ENCODE data around the gene SEMA3B. TPM values are rescaled to one million over a fixed set of nuclear protein-coding genes. Genes with fewer than 3 reads are reported as not detected.
A peak's percentile ranks its signal among the peaks of the same experiment; 100 is the strongest.

The SEMA3B gene
- total RNA-seq, 1 donor from 2014 or later = 34.8 TPM

DNA sequence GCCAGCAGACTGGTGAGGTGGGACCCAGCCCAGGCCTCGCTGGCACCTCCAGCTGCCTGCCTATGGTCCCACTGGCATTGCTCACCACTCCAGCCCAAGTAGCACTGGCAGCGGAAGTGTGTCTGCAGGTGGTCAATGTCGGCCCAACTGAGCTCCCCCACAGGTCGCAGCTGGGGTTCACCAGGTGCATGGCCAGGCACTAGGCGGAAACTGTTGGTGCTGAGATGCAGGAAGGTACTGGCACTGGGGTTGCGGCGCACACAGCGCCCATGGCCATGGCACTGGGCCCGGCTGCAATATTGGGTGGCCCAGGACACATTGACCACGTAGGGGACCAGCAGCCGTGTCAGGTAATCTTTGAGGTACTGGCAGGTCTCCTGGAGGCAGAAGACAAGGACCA lies 49.2 kb downstream of the SEMA3B start:
- H3K4me3 Mint-ChIP-seq = peak overlapping the region; percentile 77
- peak overlapping the region; percentile 98 for H3K27ac Mint-ChIP-seq
- H3K27me3 Mint-ChIP-seq = no peaks in the 10 kb centered on the region
- H3K36me3 Mint-ChIP-seq = peaks cover 22% of the 10 kb centered on the region
- no peaks in the 10 kb centered on the region for H3K9me3 Mint-ChIP-seq
- TF ChIP-seq, protein P1, sequence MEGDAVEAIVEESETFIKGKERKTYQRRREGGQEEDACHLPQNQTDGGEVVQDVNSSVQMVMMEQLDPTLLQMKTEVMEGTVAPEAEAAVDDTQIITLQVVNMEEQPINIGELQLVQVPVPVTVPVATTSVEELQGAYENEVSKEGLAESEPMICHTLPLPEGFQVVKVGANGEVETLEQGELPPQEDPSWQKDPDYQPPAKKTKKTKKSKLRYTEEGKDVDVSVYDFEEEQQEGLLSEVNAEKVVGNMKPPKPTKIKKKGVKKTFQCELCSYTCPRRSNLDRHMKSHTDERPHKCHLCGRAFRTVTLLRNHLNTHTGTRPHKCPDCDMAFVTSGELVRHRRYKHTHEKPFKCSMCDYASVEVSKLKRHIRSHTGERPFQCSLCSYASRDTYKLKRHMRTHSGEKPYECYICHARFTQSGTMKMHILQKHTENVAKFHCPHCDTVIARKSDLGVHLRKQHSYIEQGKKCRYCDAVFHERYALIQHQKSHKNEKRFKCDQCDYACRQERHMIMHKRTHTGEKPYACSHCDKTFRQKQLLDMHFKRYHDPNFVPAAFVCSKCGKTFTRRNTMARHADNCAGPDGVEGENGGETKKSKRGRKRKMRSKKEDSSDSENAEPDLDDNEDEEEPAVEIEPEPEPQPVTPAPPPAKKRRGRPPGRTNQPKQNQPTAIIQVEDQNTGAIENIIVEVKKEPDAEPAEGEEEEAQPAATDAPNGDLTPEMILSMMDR (conservative IDR thresholded peaks at IDR 0.05) = no peak
- H3K4me1 Mint-ChIP-seq (ENCODE audit: unreplicated experiment) = peaks cover 32% of the 10 kb centered on the region
- no peak for DNase-seq (ENCODE audit: extremely low spot score, unreplicated experiment)

DNA sequence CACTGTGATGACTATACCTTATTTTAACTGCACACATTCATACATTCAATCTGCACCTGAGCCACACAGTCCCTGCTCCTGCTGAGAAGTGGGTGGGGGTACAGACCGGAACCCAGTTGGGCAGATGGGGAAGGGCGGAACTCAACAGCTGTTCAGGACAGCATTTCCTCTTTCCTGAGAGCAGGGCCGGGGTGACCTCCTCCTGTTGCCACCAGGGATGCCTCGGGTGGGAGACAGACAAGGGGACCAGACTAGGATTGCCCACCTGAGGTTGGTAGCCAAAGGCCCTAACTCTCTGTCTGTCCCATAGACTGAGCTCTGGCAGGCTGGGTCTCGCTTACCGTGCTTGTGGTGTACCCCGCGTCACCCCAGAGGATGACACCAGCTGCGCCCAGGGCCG lies 49.7 kb downstream of the SEMA3B start:
- peak overlapping the region; percentile 77 for H3K4me3 Mint-ChIP-seq

DNA sequence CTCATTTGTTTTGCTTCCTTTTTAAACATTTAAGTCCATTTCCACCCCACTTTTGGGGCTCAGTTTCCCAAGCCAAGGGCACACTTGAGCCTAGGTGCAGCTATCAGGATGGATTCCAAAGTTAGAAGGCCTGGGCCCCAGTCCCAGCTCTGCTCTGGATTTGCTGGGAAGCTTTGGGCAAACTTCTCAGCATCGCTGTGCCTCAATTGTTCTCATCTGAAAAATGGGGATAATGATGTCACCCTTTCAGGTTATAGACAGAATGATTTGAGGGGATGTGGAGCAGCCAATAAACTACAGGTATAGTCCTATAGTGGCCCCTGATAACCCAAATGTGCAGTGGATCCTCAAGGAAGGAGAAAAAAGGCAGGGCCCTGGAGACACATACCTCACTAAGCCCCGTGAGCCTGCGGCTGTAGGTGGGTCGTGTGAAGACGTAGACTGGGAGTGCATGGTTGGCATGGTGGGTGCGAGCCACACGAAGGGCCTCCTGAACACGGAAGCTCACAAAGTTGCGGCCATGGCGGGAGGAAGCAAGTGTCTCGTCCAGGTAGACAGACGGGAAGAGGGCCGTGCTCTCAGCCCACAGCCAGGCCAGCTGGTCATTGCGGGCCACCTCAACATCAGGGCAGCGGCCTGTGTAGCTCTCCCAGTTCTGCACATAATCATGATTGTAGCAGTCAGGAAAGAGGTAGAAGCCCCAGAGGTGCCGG lies 50.4 kb downstream of the SEMA3B start:
- Mint-ChIP-seq H3K4me3 (peak overlapping the region; percentile 95), H3K4me1 (ENCODE audit: unreplicated experiment) (peaks cover 32% of the 10 kb centered on the region), H3K27me3 (no peaks in the 10 kb centered on the region), H3K27ac (peak overlapping the region; percentile 98), H3K36me3 (peaks cover 15% of the 10 kb centered on the region), H3K9me3 (no peaks in the 10 kb centered on the region)
- no peak for DNase-seq (ENCODE audit: extremely low spot score, unreplicated experiment)
- TF ChIP-seq, protein P1 (conservative IDR thresholded peaks at IDR 0.05) = no peak

More for the DNA sequence above, 49.7 kb downstream of the SEMA3B start:
- TF ChIP-seq, protein P1 (conservative IDR thresholded peaks at IDR 0.05) = no peak
- peak overlapping the region; percentile 98 for H3K27ac Mint-ChIP-seq
- peaks cover 32% of the 10 kb centered on the region for H3K4me1 Mint-ChIP-seq (ENCODE audit: unreplicated experiment)
- no peaks in the 10 kb centered on the region for H3K27me3 Mint-ChIP-seq
- H3K9me3 Mint-ChIP-seq = no peaks in the 10 kb centered on the region
- H3K36me3 Mint-ChIP-seq = peaks cover 21% of the 10 kb centered on the region
- no peak for DNase-seq (ENCODE audit: extremely low spot score, unreplicated experiment)

DNA sequence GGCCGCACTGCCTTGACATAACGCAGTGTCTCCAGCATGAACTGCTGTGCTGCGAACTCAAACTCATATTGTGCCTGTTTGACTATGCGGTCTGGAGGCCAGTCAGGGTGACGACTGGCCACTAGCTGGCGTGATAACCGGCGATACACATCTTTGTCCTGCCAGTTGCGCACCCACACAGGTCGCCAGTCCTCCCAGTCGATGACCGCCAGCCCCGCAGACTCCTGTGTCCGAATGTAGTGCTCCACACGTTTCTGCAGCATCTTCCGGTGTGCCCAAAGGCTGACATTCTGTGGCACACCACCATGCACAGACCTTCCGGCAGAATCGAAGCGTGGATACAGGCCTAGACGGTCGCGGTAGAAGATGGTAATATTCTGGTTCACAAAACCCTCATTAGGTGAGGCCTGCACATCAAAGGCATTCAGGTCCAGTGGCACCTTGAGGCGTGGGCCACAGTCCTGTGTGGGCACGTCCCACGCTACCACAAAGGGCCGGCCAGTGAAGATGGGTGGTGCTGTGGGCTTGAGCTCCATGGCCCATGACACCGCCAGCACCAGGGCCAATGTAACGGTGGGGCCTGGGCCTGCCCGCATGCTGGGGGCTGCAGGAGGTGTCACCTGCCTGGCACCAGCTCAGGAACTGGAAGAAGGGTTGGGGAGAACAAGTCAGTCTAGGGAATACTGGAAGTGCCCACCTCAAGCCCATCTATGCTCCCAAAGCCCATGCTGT lies 51.1 kb downstream of the SEMA3B start:
- TF ChIP-seq, protein P1 (conservative IDR thresholded peaks at IDR 0.05) = no peak
- H3K27ac Mint-ChIP-seq = peak overlapping the region; percentile 98
- peaks cover 38% of the 10 kb centered on the region for H3K4me1 Mint-ChIP-seq (ENCODE audit: unreplicated experiment)
- peak overlapping the region; percentile 95 for H3K4me3 Mint-ChIP-seq
- H3K9me3 Mint-ChIP-seq = no peaks in the 10 kb centered on the region
- DNase-seq (ENCODE audit: extremely low spot score, unreplicated experiment) = no peak
- H3K36me3 Mint-ChIP-seq = peaks cover 18% of the 10 kb centered on the region
- H3K27me3 Mint-ChIP-seq = no peaks in the 10 kb centered on the region

DNA sequence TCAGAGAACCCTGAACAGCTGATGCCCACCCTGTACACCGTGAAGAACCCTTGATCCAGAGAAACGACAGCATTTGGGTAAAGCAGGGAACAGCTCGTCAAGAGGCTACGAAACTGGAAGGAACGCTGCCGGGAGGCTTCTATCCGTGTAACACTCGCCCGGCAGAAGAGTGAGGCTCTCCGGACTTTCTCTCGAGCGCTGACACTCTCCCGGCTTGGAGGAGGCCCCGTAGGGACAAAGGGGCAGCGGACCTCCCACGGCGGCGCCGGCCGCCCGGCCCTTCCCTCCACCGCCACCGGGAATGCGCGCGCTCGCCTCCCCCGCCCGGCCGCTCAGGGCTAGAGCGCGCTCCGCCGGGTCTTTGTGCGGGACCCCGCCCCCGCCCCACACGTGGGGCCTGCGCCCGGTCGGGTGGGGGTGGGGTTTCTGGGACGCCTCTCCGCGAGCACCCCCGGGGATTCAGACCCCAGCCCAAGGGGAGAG lies 51.9 kb downstream of the SEMA3B start:
- Mint-ChIP-seq H3K36me3 (peaks cover 15% of the 10 kb centered on the region), H3K27ac (peak overlapping the region; percentile 98), H3K4me1 (ENCODE audit: unreplicated experiment) (peaks cover 36% of the 10 kb centered on the region), H3K27me3 (no peaks in the 10 kb centered on the region), H3K4me3 (peak overlapping the region; percentile 95), H3K9me3 (no peaks in the 10 kb centered on the region)
- TF ChIP-seq, protein P1 (conservative IDR thresholded peaks at IDR 0.05) = no peak
- DNase-seq (ENCODE audit: extremely low spot score, unreplicated experiment) = peak; percentile 88

Data from type B pancreatic cell (in vitro differentiated cells).